ENCODE data around the gene NR1D1.

GRCh38 chr17:40073454-40074174 lies 26.8 kb downstream of the NR1D1 start:
- TF ChIP-seq EZH2phosphoT487 (IDR thresholded peaks at IDR 0.05; ENCODE audit: borderline replicate concordance, low read length) (no peak), CTCF (IDR thresholded peaks at IDR 0.05; ENCODE audit: low read depth, low read length, poor library complexity, severe bottlenecking) (no peak)

Data from DOHH2 (cell line).